H1 (cell line): Measurements from ENCODE around the gene BARX2. TPM values are rescaled to one million over a fixed set of nuclear protein-coding genes. Genes with fewer than 3 reads are reported as not detected.

Experiments
- CTCF ChIA-PET: fragments of 300-600 bp; sonication (Branson Sonifier 250); formaldehyde crosslinking; loops from one replicate; lab custom pipeline; 2021; ENCODE audit not compliant: partially characterized antibody; lab: Charles Lee
- POLR2A ChIA-PET: fragments of 300-600 bp; sonication (Branson Sonifier 250); formaldehyde crosslinking; loops from one replicate; lab custom pipeline; 2021; ENCODE audit warnings: inconsistent platforms; ENCODE audit not compliant: partially characterized antibody; lab: Charles Lee
- DNase-seq, 2 experiments: peaks; one replicate each; pipeline versions ENCODE4 v3.0.0 to v3.0.0-alpha.2; 2010 to 2022; ENCODE audit warnings: low spot score in 2 of 2, low read depth in 1 of 2, mixed read lengths in 1 of 2
- FAIRE-seq: peaks from 2 replicates; lab custom pipeline; 2011; peaks lifted over from hg19 to GRCh38; lab: Jason Lieb, UNC
- H2AFZ ChIP-seq: 2 replicates; pipeline ENCODE4 v1.8.1; 2012; ENCODE audit warnings: low read length, inconsistent platforms
- H2AK5ac ChIP-seq: 2 replicates; pipeline ENCODE4 v1.6.1; 2013; ENCODE audit warnings: low read depth, low read length
- H2BK120ac ChIP-seq: replicated peaks from 2 replicates; pipeline ENCODE3; 2013; ENCODE audit warnings: low read depth, low read length, inconsistent platforms
- H2BK12ac ChIP-seq: 2 replicates; pipeline ENCODE4 v1.6.1; 2013; ENCODE audit warnings: low read depth, low read length
- H2BK15ac ChIP-seq: 2 replicates; pipeline ENCODE4 v1.6.1; 2013; ENCODE audit warnings: low read length
- H2BK20ac ChIP-seq: 2 replicates; pipeline ENCODE4 v1.6.1; 2013; ENCODE audit warnings: low read length
- H2BK5ac ChIP-seq: 2 replicates; pipeline ENCODE4 v1.6.1; 2013; ENCODE audit warnings: low read depth, low read length
- H3K14ac ChIP-seq: 2 replicates; pipeline ENCODE4 v1.6.1; 2013; ENCODE audit warnings: inconsistent platforms; ENCODE audit not compliant: insufficient read length
- H3K18ac ChIP-seq: 2 replicates; pipeline ENCODE4 v1.6.1; 2013; ENCODE audit warnings: low read length; ENCODE audit errors: extremely low read depth
- H3K23ac ChIP-seq: 2 replicates; pipeline ENCODE4 v1.6.1; 2013; ENCODE audit warnings: inconsistent platforms; ENCODE audit not compliant: insufficient read length
- H3K23me2 ChIP-seq: 2 replicates; pipeline ENCODE4 v1.6.1; 2013; ENCODE audit warnings: low read depth, low read length
- H3K27ac ChIP-seq: 2 replicates; pipeline ENCODE4 v1.6.1; 2011; ENCODE audit warnings: low read depth, low read length, inconsistent platforms
- H3K27me3 ChIP-seq, 4 experiments: replicated peaks in 1 of 4; 1 replicate in 1 of 4; 2 replicates in 3 of 4; pipeline versions ENCODE4 v1.6.1 to v1.8.1; 2011 to 2013; ENCODE audit warnings: low read length in 3 of 4, mild to moderate bottlenecking in 3 of 4, inconsistent platforms in 2 of 4, mixed read lengths in 2 of 4, moderate library complexity in 1 of 4; ENCODE audit not compliant: control insufficient read depth in 3 of 4, insufficient read depth in 3 of 4; ENCODE audit errors: extremely low read depth in 1 of 4
- H3K36me3 ChIP-seq, 4 experiments: 2 replicates each; pipeline versions ENCODE4 v1.6.1 to v1.8.1; 2011 to 2013; ENCODE audit warnings: mild to moderate bottlenecking in 4 of 4, low read length in 3 of 4, moderate library complexity in 2 of 4, control low read depth in 1 of 4, inconsistent platforms in 1 of 4; ENCODE audit not compliant: insufficient read depth in 4 of 4, control insufficient read depth in 2 of 4
- H3K4ac ChIP-seq: replicated peaks from 2 replicates; pipeline ENCODE3; 2013; ENCODE audit warnings: low read length, low read depth, mixed read lengths, inconsistent platforms; ENCODE audit not compliant: insufficient read length
- H3K4me1 ChIP-seq, 4 experiments: replicated peaks in 1 of 4; 1 replicate in 1 of 4; 2 replicates in 3 of 4; pipeline versions ENCODE4 v1.6.1 to v1.8.1; 2011 to 2013; ENCODE audit warnings: low read length in 3 of 4, inconsistent platforms in 2 of 4, mixed read lengths in 1 of 4; ENCODE audit not compliant: insufficient read depth in 4 of 4, control insufficient read depth in 3 of 4
- H3K4me2 ChIP-seq, 2 experiments: 2 replicates each; pipeline versions ENCODE4 v1.6.1 to v1.8.1; 2011 to 2013; ENCODE audit warnings: low read depth in 2 of 2, low read length in 2 of 2, control low read depth in 1 of 2, inconsistent platforms in 1 of 2, mild to moderate bottlenecking in 1 of 2; ENCODE audit not compliant: insufficient read depth in 1 of 2
- H3K4me3 ChIP-seq, 4 experiments: fragments of 200-600, 300-600 bp in 1 of 4; sonication (generic), shearing (Covaris generic), sonication (Bioruptor Twin) in 1 of 4; 2 replicates each; pipeline versions ENCODE4 v1.5.1 to v1.8.1; 2011 to 2016; ENCODE audit warnings: low read length in 4 of 4, low read depth in 3 of 4, control low read depth in 2 of 4, inconsistent platforms in 2 of 4, mild to moderate bottlenecking in 2 of 4, mixed read lengths in 1 of 4, moderate library complexity in 1 of 4; ENCODE audit not compliant: insufficient read depth in 2 of 4; ENCODE audit errors: extremely low read depth in 1 of 4
- H3K56ac ChIP-seq: replicated peaks from 2 replicates; pipeline ENCODE3; 2013; ENCODE audit warnings: low read depth, mild to moderate bottlenecking, mixed read lengths, low read length, inconsistent platforms; ENCODE audit not compliant: insufficient read length
- H3K79me1 ChIP-seq: 2 replicates; pipeline ENCODE4 v1.6.1; 2013; ENCODE audit warnings: low read depth, low read length, control low read depth
- H3K79me2 ChIP-seq, 2 experiments: 2 replicates each; pipeline versions ENCODE4 v1.6.1 to v1.8.1; 2012 to 2013; ENCODE audit warnings: low read length in 2 of 2, mild to moderate bottlenecking in 2 of 2, inconsistent platforms in 1 of 2; ENCODE audit not compliant: insufficient read depth in 2 of 2, control insufficient read depth in 1 of 2
- H3K9ac ChIP-seq, 4 experiments: replicated peaks in 1 of 4; 1 replicate in 1 of 4; 2 replicates in 3 of 4; pipeline versions ENCODE4 v1.6.1 to v1.8.1; 2011 to 2013; ENCODE audit warnings: low read depth in 3 of 4, low read length in 3 of 4, control low read depth in 2 of 4, mild to moderate bottlenecking in 2 of 4, moderate library complexity in 2 of 4, inconsistent platforms in 1 of 4; ENCODE audit errors: extremely low read depth in 1 of 4
- H3K9me3 ChIP-seq, 2 experiments: 2 replicates each; pipeline versions ENCODE4 v1.6.1 to v1.8.1; 2012 to 2013; ENCODE audit warnings: mild to moderate bottlenecking in 2 of 2, moderate library complexity in 2 of 2, control low read depth in 1 of 2, inconsistent platforms in 1 of 2, low read depth in 1 of 2, low read length in 1 of 2, mixed read lengths in 1 of 2; ENCODE audit not compliant: insufficient read depth in 2 of 2
- H4K20me1 ChIP-seq, 2 experiments: replicated peaks in 1 of 2; 2 replicates each; pipeline versions ENCODE3 to v1.8.1; 2011 to 2013; ENCODE audit warnings: inconsistent platforms in 2 of 2, low read length in 2 of 2, mild to moderate bottlenecking in 1 of 2; ENCODE audit not compliant: insufficient read depth in 2 of 2, control insufficient read depth in 1 of 2
- H4K5ac ChIP-seq: 2 replicates; pipeline ENCODE4 v1.6.1; 2013; ENCODE audit warnings: low read length, low read depth, mixed read lengths, inconsistent platforms; ENCODE audit not compliant: insufficient read length
- H4K8ac ChIP-seq: 2 replicates; pipeline ENCODE4 v1.8.0; 2013; ENCODE audit warnings: mild to moderate bottlenecking, moderate library complexity, low read length, inconsistent platforms; ENCODE audit not compliant: insufficient read depth; ENCODE audit errors: extremely low read depth
- H4K91ac ChIP-seq: replicated peaks from 2 replicates; pipeline ENCODE3; 2013; ENCODE audit warnings: low read length, mixed read lengths, inconsistent platforms; ENCODE audit not compliant: insufficient read length
- ATF3 ChIP-seq: IDR thresholded peaks from 2 replicates; pipeline ENCODE4 v1.6.1; 2011; ENCODE audit warnings: low read depth, mild to moderate bottlenecking, low read length; ENCODE audit not compliant: insufficient read depth
- CHD1 ChIP-seq: IDR thresholded peaks from 2 replicates; pipeline ENCODE4 v1.6.1; 2012; ENCODE audit warnings: low read depth, low read length, improper control_type of control experiment
- EP300 ChIP-seq, 2 experiments: IDR thresholded peaks; 1 replicate in 1 of 2; 2 replicates in 1 of 2; pipeline ENCODE4 v1.6.1; 2011 to 2012; ENCODE audit warnings: low read depth in 2 of 2, low read length in 2 of 2, mild to moderate bottlenecking in 2 of 2, borderline replicate concordance in 1 of 2, inconsistent platforms in 1 of 2, moderate library complexity in 1 of 2
- POU5F1 ChIP-seq: IDR thresholded peaks from 2 replicates; pipeline ENCODE4 v1.6.1; 2011; ENCODE audit warnings: low read depth, mild to moderate bottlenecking, low read length, moderate library complexity
- TEAD4 ChIP-seq: IDR thresholded peaks from 2 replicates; pipeline ENCODE4 v1.6.1; 2012; ENCODE audit warnings: low read depth, low read length, inconsistent platforms, mixed read lengths
- WGBS, 2 experiments: shearing (Covaris generic) in 1 of 2; methylation state at CpG; one replicate each; pipeline versions ENCODE4 v1.1.6 to v1.1.7; 2013 to 2015; ENCODE audit warnings: low lambda C conversion rate in 2 of 2, mixed read lengths in 2 of 2, inconsistent platforms in 1 of 2, low coverage in 1 of 2, missing lambda C conversion rate in 1 of 2; ENCODE audit not compliant: insufficient replicate concordance in 2 of 2, insufficient coverage in 1 of 2, insufficient read length in 1 of 2; ENCODE audit errors: extremely low coverage in 1 of 2, missing lambda C conversion rate in 1 of 2; 5-methylcytosine and 5-hydroxymethylcytosine counted together
- long read RNA-seq, 2 experiments: library from RNA in 1 of 2; library from capped mRNA in 1 of 2; stranded (forward); transcript quantifications; one replicate each; pipeline ENCODE4 v2.0.0, GENCODE V29; 2021; ENCODE audit warnings: inconsistent platforms in 1 of 2
- polyA minus RNA-seq, 3 experiments: library from RNA; depleted of rRNA, polyadenylated mRNA; stranded (reverse); fragments of >200 nt; gene quantifications; 1 replicate in 2 of 3; 2 replicates in 1 of 3; pipeline ENCODE4 v1.2.3, GENCODE V29; 2011
- polyA plus RNA-seq, 7 experiments: library from polyadenylated mRNA; depleted of rRNA in 3 of 7; stranded (reverse) in 5 of 7; unstranded in 2 of 7; fragments of >200 nt in 5 of 7; fragments of 200-250 nt in 2 of 7; gene quantifications; 1 replicate in 5 of 7; 2 replicates in 1 of 7; 4 replicates in 1 of 7; pipeline versions ENCODE4 v1.2.1 to v1.2.3, GENCODE V29; 2011 to 2013; ENCODE audit warnings: missing spikeins in 2 of 7, mixed read lengths in 2 of 7
- total RNA-seq: library from RNA; stranded (reverse); fragmentation: NEBNext Ultra II Directional; extraction: Animal tissue kit (Norgen Biotek cat#: 25700); gene quantifications from 2 replicates; pipeline ENCODE4 v1.2.1, GENCODE V29; 2021

Gene BARX2
- total RNA-seq, result not detected in 2 replicates
- not detected in 2 replicates for polyA plus RNA-seq (2011; rRNA removed)
- not detected for polyA plus RNA-seq (2011; cell fraction: cytosol; rRNA removed)
- polyA plus RNA-seq (2011; cell fraction: nucleus; rRNA removed), result not detected
- polyA plus RNA-seq (2012, experiment 1 of 2), result not detected in 4 replicates
- not detected for polyA plus RNA-seq (2012, experiment 2 of 2)
- polyA plus RNA-seq (2013, experiment 1 of 2), result not detected
- polyA plus RNA-seq (2013, experiment 2 of 2), result not detected
- polyA minus RNA-seq (2011; rRNA and poly(A)+ RNA removed), result not detected in 2 replicates
- polyA minus RNA-seq (2011; cell fraction: cytosol; rRNA and poly(A)+ RNA removed), result not detected
- not detected for polyA minus RNA-seq (2011; cell fraction: nucleus; rRNA and poly(A)+ RNA removed)
- long read RNA-seq, experiment 1, result 0 reads
- long read RNA-seq, experiment 2, result 0 reads

- FAIRE-seq, result no peak
- H2BK120ac ChIP-seq, result no peak within 1 kb of the TSS
- TF ChIP-seq POU5F1 (no peak), TEAD4 (no peak), ATF3 (no peak), CHD1 (no peak), EP300 (IDR thresholded peaks at IDR 0.05; ENCODE audit: borderline replicate concordance in 1 of 2, low read depth in 2 of 2, low read length in 2 of 2) (no peak)
Measured at GRCh38 chr11:129375751-129376657, at the start of gene BARX2. Gene BARX2, plus strand, starts transcription at chr11:129375848. Its CDS starts 188 bp downstream, at chr11:129376036.

More at GRCh38 chr11:129375751-129376657, at the start of gene BARX2:
- Histone ChIP-seq H2BK12ac (0 out of 2 replicates have a peak within 1 kb of the TSS, but pooled peaks have one; percentile 29), H3K23ac (no peak within 1 kb of the TSS), H2AK5ac (no peak within 1 kb of the TSS), H3K4me1 (peaks cover 0 to 8% (median 6%) of the 10 kb centered on the region in 4 experiments; a peak in 6 of 7 replicates), H3K9me3 (no peaks in the 10 kb centered on the region), H3K79me1 (no peaks in the 10 kb centered on the region), H3K18ac (peak within 1 kb of the TSS; percentile 78), H3K27ac (no peak within 1 kb of the TSS), H3K23me2 (peaks cover 25% of the 10 kb centered on the region), H3K4ac (no peak within 1 kb of the TSS), H2AFZ (peak within 1 kb of the TSS; percentile 92), H2BK5ac (0 out of 2 replicates have a peak within 1 kb of the TSS, but pooled peaks have one; percentile 9), H3K79me2 (no peaks in the 10 kb centered on the region), H4K5ac (no peak within 1 kb of the TSS), H3K36me3 (no peaks in the 10 kb centered on the region), H3K4me3 (peak within 1 kb of the TSS; percentile 39 to 61 (median 48)), H3K4me2 (peak within 1 kb of the TSS; percentile 81 to 93), H3K27me3 (peaks cover 45 to 66% (median 63%) of the 10 kb centered on the region in 4 experiments), H2BK20ac (no peak within 1 kb of the TSS), H3K14ac (no peak within 1 kb of the TSS), H4K8ac (peak within 1 kb of the TSS; percentile 6; the same call in 1 of the 2 replicates), H2BK15ac (no peak within 1 kb of the TSS), H4K91ac (no peak within 1 kb of the TSS), H4K20me1 (peaks cover 2 to 6% of the 10 kb centered on the region in 2 experiments), H3K9ac (no peak within 1 kb of the TSS; a peak in 1 of 7 replicates), H3K56ac (no peak within 1 kb of the TSS)
- 4% methylated on average over 54 of the region's 81 CpGs; no CpG with 5 or more reads in 1 of the 2 experiments for WGBS, 2 experiments
- peak in 1 of 2 experiments; percentile 77 for DNase-seq
- ChIA-PET CTCF (interaction anchor here (0.6 to 4.7 kb wide), 26 partner anchors 9 to 484 kb away, joined by 3 to 45 read pairs (median 4); no protein-coding TSS in a partner anchor), POLR2A (interaction anchor here (0.6 to 1.2 kb wide), 2 partner anchors 31 to 264 kb away, joined by 4 to 5 read pairs; no protein-coding TSS in a partner anchor)
